ENCODE results near the gene TESK2. TPM values are rescaled to one million over a fixed set of nuclear protein-coding genes. Genes with fewer than 3 reads are reported as not detected.

Gene TESK2
- total RNA-seq, 1 donor = 2.2 TPM

GRCh38 chr1:45303520-45304310, 187.2 kb downstream of the TESK2 start:
- H3K4me3 ChIP-seq (ENCODE audit: low read depth, low read length) = peak overlapping the region; percentile 82
- DNase-seq (ENCODE audit: low read depth) = peak; percentile 98
- TF ChIP-seq, protein P1, sequence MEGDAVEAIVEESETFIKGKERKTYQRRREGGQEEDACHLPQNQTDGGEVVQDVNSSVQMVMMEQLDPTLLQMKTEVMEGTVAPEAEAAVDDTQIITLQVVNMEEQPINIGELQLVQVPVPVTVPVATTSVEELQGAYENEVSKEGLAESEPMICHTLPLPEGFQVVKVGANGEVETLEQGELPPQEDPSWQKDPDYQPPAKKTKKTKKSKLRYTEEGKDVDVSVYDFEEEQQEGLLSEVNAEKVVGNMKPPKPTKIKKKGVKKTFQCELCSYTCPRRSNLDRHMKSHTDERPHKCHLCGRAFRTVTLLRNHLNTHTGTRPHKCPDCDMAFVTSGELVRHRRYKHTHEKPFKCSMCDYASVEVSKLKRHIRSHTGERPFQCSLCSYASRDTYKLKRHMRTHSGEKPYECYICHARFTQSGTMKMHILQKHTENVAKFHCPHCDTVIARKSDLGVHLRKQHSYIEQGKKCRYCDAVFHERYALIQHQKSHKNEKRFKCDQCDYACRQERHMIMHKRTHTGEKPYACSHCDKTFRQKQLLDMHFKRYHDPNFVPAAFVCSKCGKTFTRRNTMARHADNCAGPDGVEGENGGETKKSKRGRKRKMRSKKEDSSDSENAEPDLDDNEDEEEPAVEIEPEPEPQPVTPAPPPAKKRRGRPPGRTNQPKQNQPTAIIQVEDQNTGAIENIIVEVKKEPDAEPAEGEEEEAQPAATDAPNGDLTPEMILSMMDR (IDR thresholded peaks at IDR 0.05; ENCODE audit: insufficient read depth, low read depth, low read length) = peak; percentile 62

- DNase-seq (ENCODE audit: low read depth) = no peak
- peak overlapping the region; percentile 82 for H3K4me3 ChIP-seq (ENCODE audit: low read depth, low read length)
- TF ChIP-seq, protein P1 (IDR thresholded peaks at IDR 0.05; ENCODE audit: insufficient read depth, low read depth, low read length) = no peak
These were observed 188.3 kb downstream of the TESK2 start for GRCh38 chr1:45302505-45303150.

- TF ChIP-seq, protein P1 (IDR thresholded peaks at IDR 0.05; ENCODE audit: insufficient read depth, low read depth, low read length) = no peak
- no peak for DNase-seq (ENCODE audit: low read depth)
- H3K4me3 ChIP-seq (ENCODE audit: low read depth, low read length) = no peak overlapping the region
These were observed 190.3 kb downstream of the TESK2 start for GRCh38 chr1:45300669-45300997.

DNA sequence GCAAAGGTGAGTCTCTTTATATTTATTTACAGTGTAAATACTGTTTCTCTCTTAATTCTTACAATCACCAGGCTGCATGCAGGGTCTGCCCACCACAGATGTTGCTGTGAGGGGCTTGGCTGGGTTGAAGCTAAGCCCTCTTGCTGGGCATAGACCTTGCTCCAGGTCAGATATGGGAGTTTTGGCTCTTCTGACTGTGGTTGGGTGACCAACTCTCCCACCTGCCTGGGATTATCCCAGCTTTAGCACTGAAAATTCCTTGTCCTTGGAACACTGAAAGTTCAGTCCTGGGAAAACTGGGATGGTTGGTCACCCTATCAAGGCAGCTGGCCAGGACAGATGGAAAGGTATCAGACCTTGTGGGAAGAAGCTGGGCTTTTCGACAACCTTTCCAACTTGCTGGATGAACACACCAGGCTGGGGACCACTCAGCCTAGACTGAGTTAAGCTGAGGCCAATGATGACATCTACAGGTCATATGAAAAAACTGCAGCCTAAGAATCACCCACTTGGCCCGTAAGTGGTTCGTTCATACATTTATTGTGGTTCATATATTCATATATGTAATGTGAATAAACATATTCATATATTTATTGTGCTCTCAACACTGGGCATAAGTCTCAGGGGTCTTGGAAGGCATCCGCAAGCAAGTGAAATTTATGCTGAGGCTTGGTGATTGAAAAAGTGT, 190.8 kb downstream of the TESK2 start:
- H3K4me3 ChIP-seq (ENCODE audit: low read depth, low read length) = no peak overlapping the region
- TF ChIP-seq, protein P1 (IDR thresholded peaks at IDR 0.05; ENCODE audit: insufficient read depth, low read depth, low read length) = peak; percentile 77
- peak; percentile 80 for DNase-seq (ENCODE audit: low read depth)

- no peak for DNase-seq (ENCODE audit: low read depth)
- TF ChIP-seq, protein P1 (IDR thresholded peaks at IDR 0.05; ENCODE audit: insufficient read depth, low read depth, low read length) = no peak
- no peak overlapping the region for H3K4me3 ChIP-seq (ENCODE audit: low read depth, low read length)
These were observed 191.7 kb downstream of the TESK2 start for GRCh38 chr1:45299296-45299695.

- DNase-seq (ENCODE audit: low read depth) = peak; percentile 25
- H3K4me3 ChIP-seq (ENCODE audit: low read depth, low read length) = no peak overlapping the region
- TF ChIP-seq, protein P1 (IDR thresholded peaks at IDR 0.05; ENCODE audit: insufficient read depth, low read depth, low read length) = no peak
These were observed 193.2 kb downstream of the TESK2 start for GRCh38 chr1:45297666-45298356.
